Panc1 (cell line): Measurements from ENCODE around the gene MAT2B. TPM values are rescaled to one million over a fixed set of nuclear protein-coding genes. Genes with fewer than 3 reads are reported as not detected.

ENCODE experiments used
- ATAC-seq: fragments of 200-7000 bp; cut with Tn5 transposase; 2 replicates; pipeline ENCODE4 v1.9.1; 2020; ENCODE audit warnings: mild to moderate bottlenecking, moderate library complexity
- BruUV-seq: library from RNA; stranded (reverse); fragments of 400-500 nt; replicated peaks from 2 replicates; lab custom pipeline; 2021; lab: Mats Ljungman, UMichigan
- CTCF ChIA-PET: fragments of 300-600 bp; sonication (Branson Sonifier 250); formaldehyde crosslinking; loops from one replicate; lab custom pipeline; 2022; ENCODE audit warnings: antibody characterized with exemption; lab: Charles Lee
- POLR2A ChIA-PET: fragments of 300-600 bp; sonication (Branson Sonifier 250); formaldehyde crosslinking; loops from one replicate; lab custom pipeline; 2022; ENCODE audit warnings: antibody characterized with exemption; lab: Charles Lee
- DNase-seq: peaks from one replicate; pipeline ENCODE4 v3.0.0-alpha.2; 2010; ENCODE audit warnings: low read depth, low spot score
- H3K27ac ChIP-seq: 2 replicates; pipeline ENCODE4 v1.5.1; 2011; ENCODE audit warnings: mild to moderate bottlenecking, low read length, inconsistent platforms
- H3K27me3 ChIP-seq: fragments of 200-500 bp; sonication (Bioruptor generic); 2 replicates; pipeline ENCODE4 v1.6.0; 2014; ENCODE audit warnings: low read length, inconsistent platforms; ENCODE audit not compliant: control insufficient read depth, insufficient read depth
- H3K36me3 ChIP-seq: fragments of 200-500 bp; sonication (Bioruptor generic); 2 replicates; pipeline ENCODE4 v1.5.1; 2014; ENCODE audit warnings: inconsistent platforms, mild to moderate bottlenecking, low read length, moderate library complexity; ENCODE audit not compliant: control insufficient read depth, insufficient read depth
- H3K4me1 ChIP-seq: 2 replicates; pipeline ENCODE4 v1.5.1; 2011; ENCODE audit warnings: inconsistent platforms, mild to moderate bottlenecking, low read length, moderate library complexity; ENCODE audit not compliant: control insufficient read depth, insufficient read depth
- H3K4me3 ChIP-seq, 2 experiments: 2 replicates each; pipeline ENCODE4 v1.5.1; 2011 to 2012; ENCODE audit warnings: low read depth in 2 of 2, low read length in 2 of 2, mild to moderate bottlenecking in 2 of 2, inconsistent platforms in 1 of 2, moderate library complexity in 1 of 2
- H3K9me3 ChIP-seq: fragments of 200-500 bp; sonication (Bioruptor generic); 2 replicates; pipeline ENCODE4 v1.5.1; 2014; ENCODE audit warnings: low read depth, mild to moderate bottlenecking, inconsistent platforms, low read length, moderate library complexity; ENCODE audit not compliant: control insufficient read depth, insufficient read depth
- CTCF ChIP-seq: fragments of 450-650 bp; IDR thresholded peaks from 2 replicates; pipeline ENCODE4 v1.5.1; 2017; ENCODE audit warnings: mild to moderate bottlenecking
- SIN3A ChIP-seq: IDR thresholded peaks from 2 replicates; pipeline ENCODE4 v1.6.1; 2012; ENCODE audit warnings: low read depth, mild to moderate bottlenecking, low read length, moderate library complexity, borderline replicate concordance; ENCODE audit not compliant: insufficient read depth
- TCF7L2 ChIP-seq: IDR thresholded peaks from 2 replicates; pipeline ENCODE4 v1.6.1; 2011; ENCODE audit warnings: mild to moderate bottlenecking, low read depth, low read length, inconsistent platforms
- in situ Hi-C: cut with HindIII; loops from 2 replicates; pipeline ENCODE4 v1.10.0; 2016; ENCODE audit warnings: low sequenced_read_pairs, low pct_unique_long_range_greater_than_20kb
- intact Hi-C: fragments of 100-400 bp; cut with micrococcal nuclease; formaldehyde crosslinking; loops from one replicate; pipeline ENCODE4 v1.10.0; 2022; ENCODE audit not compliant: unreplicated experiment
- total RNA-seq: library from RNA; stranded (reverse); gene quantifications from one replicate; pipeline ENCODE4 v1.2.1, GENCODE V29; 2021; ENCODE audit not compliant: unreplicated experiment
- TF ChIP-seq, protein P1 (sequence below), 2 experiments: IDR thresholded peaks; 2 replicates each; pipeline ENCODE4 v1.6.1; 2011 to 2012; ENCODE audit warnings: low read depth in 2 of 2, control low read depth in 1 of 2, low read length in 1 of 2, mild to moderate bottlenecking in 1 of 2, moderate library complexity in 1 of 2; ENCODE audit not compliant: insufficient read depth in 1 of 2

MAT2B gene
- total RNA-seq, 1 experiment from 2014 or later = 52.1 TPM

DNA sequence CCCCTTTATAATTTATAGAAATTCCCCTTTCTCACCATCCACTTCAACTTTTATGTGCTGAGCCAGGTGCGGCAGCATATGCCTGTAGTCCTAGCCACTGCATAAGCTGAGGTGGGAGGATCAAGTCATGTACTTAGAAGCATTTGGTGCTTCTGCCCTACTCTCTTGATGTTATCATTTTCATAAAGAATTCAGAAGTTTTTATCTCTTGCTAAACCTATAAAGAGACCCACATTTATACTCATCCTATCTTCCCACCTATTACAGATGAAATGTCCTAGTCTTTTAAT, 26.5 kb upstream of the MAT2B start:
- ATAC-seq (no peak), DNase-seq (no peak)
- in situ Hi-C loops (no loop called here), intact Hi-C loops (no loop called here)
- no TSS peak for BruUV-seq
- no peaks in the 10 kb centered on the region for H3K9me3 ChIP-seq
- peaks cover 55% of the 10 kb centered on the region for H3K36me3 ChIP-seq
- ChIA-PET POLR2A (no interaction called here), CTCF (no interaction called here)
- H3K4me1 ChIP-seq = no peaks in the 10 kb centered on the region; the same call in 1 of the 2 replicates
- TF ChIP-seq, protein P1, sequence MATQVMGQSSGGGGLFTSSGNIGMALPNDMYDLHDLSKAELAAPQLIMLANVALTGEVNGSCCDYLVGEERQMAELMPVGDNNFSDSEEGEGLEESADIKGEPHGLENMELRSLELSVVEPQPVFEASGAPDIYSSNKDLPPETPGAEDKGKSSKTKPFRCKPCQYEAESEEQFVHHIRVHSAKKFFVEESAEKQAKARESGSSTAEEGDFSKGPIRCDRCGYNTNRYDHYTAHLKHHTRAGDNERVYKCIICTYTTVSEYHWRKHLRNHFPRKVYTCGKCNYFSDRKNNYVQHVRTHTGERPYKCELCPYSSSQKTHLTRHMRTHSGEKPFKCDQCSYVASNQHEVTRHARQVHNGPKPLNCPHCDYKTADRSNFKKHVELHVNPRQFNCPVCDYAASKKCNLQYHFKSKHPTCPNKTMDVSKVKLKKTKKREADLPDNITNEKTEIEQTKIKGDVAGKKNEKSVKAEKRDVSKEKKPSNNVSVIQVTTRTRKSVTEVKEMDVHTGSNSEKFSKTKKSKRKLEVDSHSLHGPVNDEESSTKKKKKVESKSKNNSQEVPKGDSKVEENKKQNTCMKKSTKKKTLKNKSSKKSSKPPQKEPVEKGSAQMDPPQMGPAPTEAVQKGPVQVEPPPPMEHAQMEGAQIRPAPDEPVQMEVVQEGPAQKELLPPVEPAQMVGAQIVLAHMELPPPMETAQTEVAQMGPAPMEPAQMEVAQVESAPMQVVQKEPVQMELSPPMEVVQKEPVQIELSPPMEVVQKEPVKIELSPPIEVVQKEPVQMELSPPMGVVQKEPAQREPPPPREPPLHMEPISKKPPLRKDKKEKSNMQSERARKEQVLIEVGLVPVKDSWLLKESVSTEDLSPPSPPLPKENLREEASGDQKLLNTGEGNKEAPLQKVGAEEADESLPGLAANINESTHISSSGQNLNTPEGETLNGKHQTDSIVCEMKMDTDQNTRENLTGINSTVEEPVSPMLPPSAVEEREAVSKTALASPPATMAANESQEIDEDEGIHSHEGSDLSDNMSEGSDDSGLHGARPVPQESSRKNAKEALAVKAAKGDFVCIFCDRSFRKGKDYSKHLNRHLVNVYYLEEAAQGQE (IDR thresholded peaks at IDR 0.05; ENCODE audit: insufficient read depth in 1 of 2, low read depth in 2 of 2, low read length in 1 of 2) = no peak
- H3K27me3 ChIP-seq = no peaks in the 10 kb centered on the region
- H3K4me3 ChIP-seq = no peak overlapping the region
- no peak overlapping the region for H3K27ac ChIP-seq

DNA sequence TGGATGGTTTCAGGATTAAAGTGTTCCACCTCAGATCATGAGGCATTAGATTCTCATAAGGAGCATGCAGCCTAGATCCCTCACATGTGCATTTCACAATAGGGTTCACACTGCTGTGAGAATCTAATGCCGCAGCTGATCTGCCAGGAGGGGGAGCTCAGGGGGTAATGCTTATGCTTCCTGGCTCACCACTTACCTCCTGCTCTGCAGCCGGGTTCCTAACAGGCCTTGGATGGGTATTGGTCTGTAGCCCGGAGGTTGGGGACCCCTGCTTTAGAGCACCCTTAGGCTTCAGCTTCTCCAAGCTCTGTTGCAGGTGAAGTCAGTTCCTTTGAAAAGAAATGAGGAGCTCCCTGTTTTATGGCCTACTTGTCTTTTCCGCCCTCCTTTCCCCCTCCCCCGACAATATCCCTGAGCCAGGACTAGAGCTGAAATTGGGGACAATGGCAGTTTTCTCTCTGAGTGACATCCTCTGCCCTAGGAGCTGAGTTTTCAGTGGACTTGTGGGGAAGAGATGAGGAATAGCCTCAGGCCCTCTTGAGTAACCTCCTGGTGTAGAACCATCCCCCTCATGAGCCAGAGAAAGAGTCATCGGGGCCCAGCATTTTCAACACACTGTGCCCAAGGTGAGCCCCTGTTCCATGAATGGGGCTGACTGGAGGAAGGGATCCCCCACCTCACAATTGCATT, 16.2 kb upstream of the MAT2B start:
- ATAC-seq (peak; percentile 75), DNase-seq (no peak)
- H3K36me3 ChIP-seq = peaks cover 24% of the 10 kb centered on the region
- in situ Hi-C loops (no loop called here), intact Hi-C loops (no loop called here)
- H3K27ac ChIP-seq = no peak overlapping the region
- ChIA-PET POLR2A (no interaction called here), CTCF (no interaction called here)
- H3K27me3 ChIP-seq = no peaks in the 10 kb centered on the region
- TF ChIP-seq CTCF (peak; percentile 45), SIN3A (no peak), TCF7L2 (no peak)
- TF ChIP-seq, protein P1 (IDR thresholded peaks at IDR 0.05; ENCODE audit: insufficient read depth in 1 of 2, low read depth in 2 of 2, low read length in 1 of 2) = no peak
- H3K4me1 ChIP-seq = no peaks in the 10 kb centered on the region
- BruUV-seq = no TSS peak
- H3K4me3 ChIP-seq = no peak overlapping the region
- H3K9me3 ChIP-seq = no peaks in the 10 kb centered on the region
